Keratinocyte (primary cell): ENCODE measurements around the gene TMEM247. TPM values are rescaled to one million over a fixed set of nuclear protein-coding genes. Genes with fewer than 3 reads are reported as not detected.

Experiments used
- DNase-seq: peaks from one replicate; pipeline ENCODE4 v3.0.0-alpha.2; 2011; ENCODE audit warnings: low read depth, missing footprints, low spot score
- FAIRE-seq: peaks from 2 replicates; lab custom pipeline; 2011; peaks lifted over from hg19 to GRCh38; lab: Jason Lieb, UNC
- H2AFZ ChIP-seq: 2 replicates; pipeline ENCODE4 v1.6.0; 2012; ENCODE audit warnings: low read length, control low read depth, inconsistent platforms; ENCODE audit not compliant: control insufficient read depth
- H3K27ac ChIP-seq: 2 replicates; pipeline ENCODE4 v1.5.1; 2011; ENCODE audit warnings: low read length; ENCODE audit not compliant: control insufficient read depth, insufficient read depth
- H3K27me3 ChIP-seq: 3 replicates; pipeline ENCODE4 v1.6.0; 2011; ENCODE audit warnings: low read length; ENCODE audit not compliant: control insufficient read depth, insufficient read depth; ENCODE audit errors: extremely low read depth
- H3K36me3 ChIP-seq, 2 experiments: 2 replicates in 1 of 2; 3 replicates in 1 of 2; pipeline ENCODE4 v1.5.1; 2011; ENCODE audit warnings: low read length in 2 of 2, mild to moderate bottlenecking in 1 of 2; ENCODE audit not compliant: control insufficient read depth in 2 of 2, insufficient read depth in 2 of 2; ENCODE audit errors: extremely low read depth in 1 of 2
- H3K4me1 ChIP-seq: 3 replicates; pipeline ENCODE4 v1.5.1; 2011; ENCODE audit warnings: low read length; ENCODE audit not compliant: control insufficient read depth, insufficient read depth; ENCODE audit errors: extremely low read depth
- H3K4me2 ChIP-seq: 3 replicates; pipeline ENCODE4 v1.6.0; 2011; ENCODE audit warnings: low read depth, low read length; ENCODE audit not compliant: control insufficient read depth, insufficient read depth; ENCODE audit errors: extremely low read depth
- H3K4me3 ChIP-seq, 3 experiments: fragments of 200-600 bp in 1 of 3; sonication (generic) in 1 of 3; 2 replicates in 2 of 3; 3 replicates in 1 of 3; pipeline ENCODE4 v1.5.1; 2011 to 2016; ENCODE audit warnings: low read length in 3 of 3, mild to moderate bottlenecking in 3 of 3, control low read depth in 2 of 3, inconsistent platforms in 1 of 3, low read depth in 1 of 3, mixed read lengths in 1 of 3, mixed run types in 1 of 3, moderate library complexity in 1 of 3; ENCODE audit not compliant: control insufficient read depth in 2 of 3, insufficient read depth in 2 of 3; ENCODE audit errors: extremely low read depth in 1 of 3
- H3K79me2 ChIP-seq: 2 replicates; pipeline ENCODE4 v1.6.0; 2012; ENCODE audit warnings: low read length; ENCODE audit not compliant: control insufficient read depth, insufficient read depth
- H3K9ac ChIP-seq: 3 replicates; pipeline ENCODE4 v1.6.0; 2011; ENCODE audit warnings: low read length; ENCODE audit not compliant: control insufficient read depth, insufficient read depth; ENCODE audit errors: extremely low read depth
- H3K9me1 ChIP-seq: 3 replicates; pipeline ENCODE4 v1.6.0; 2011; ENCODE audit warnings: low read length; ENCODE audit not compliant: control insufficient read depth, insufficient read depth; ENCODE audit errors: extremely low read depth
- H3K9me3 ChIP-seq: 2 replicates; pipeline ENCODE4 v1.5.1; 2012; ENCODE audit warnings: low read depth, low read length; ENCODE audit not compliant: control insufficient read depth
- H4K20me1 ChIP-seq: 3 replicates; pipeline ENCODE4 v1.6.0; 2011; ENCODE audit warnings: low read length; ENCODE audit not compliant: control insufficient read depth, insufficient read depth; ENCODE audit errors: extremely low read depth
- EZH2 ChIP-seq: IDR thresholded peaks from one replicate; pipeline ENCODE4 v1.6.1; 2012; ENCODE audit warnings: inconsistent platforms, mild to moderate bottlenecking, low read length, moderate library complexity
- dilution Hi-C: fragments of 300-500 bp; cut with MboI; formaldehyde crosslinking; loops from one replicate; pipeline ENCODE4 v1.7.0; 2020; ENCODE audit warnings: low sequenced_read_pairs; ENCODE audit not compliant: extremely low pct_ligation_motif_present
- polyA plus RNA-seq, 5 experiments: library from polyadenylated mRNA; depleted of rRNA in 3 of 5; stranded (reverse) in 3 of 5; stranded (forward) in 1 of 5; unstranded in 1 of 5; fragments of >200 nt; gene quantifications; 1 replicate in 1 of 5; 2 replicates in 3 of 5; 3 replicates in 1 of 5; pipeline versions ENCODE4 v1.2.1 to v1.2.3, GENCODE V29; 2011 to 2012; ENCODE audit warnings: missing spikeins in 2 of 5, low read depth in 1 of 5, low replicate concordance in 1 of 5
- TF ChIP-seq, protein P1 (sequence below), 3 experiments: IDR thresholded peaks in 1 of 3; conservative IDR thresholded peaks in 1 of 3; optimal IDR thresholded peaks in 1 of 3; 2 replicates in 2 of 3; 3 replicates in 1 of 3; pipeline versions ENCODE3 to v1.5.1; 2011; ENCODE audit warnings: low read length in 3 of 3, mild to moderate bottlenecking in 3 of 3, moderate library complexity in 2 of 3, control low read depth in 1 of 3, inconsistent platforms in 1 of 3; ENCODE audit not compliant: insufficient read depth in 2 of 3; ENCODE audit errors: extremely low read depth in 1 of 3

The TMEM247 gene
- polyA plus RNA-seq, 1 donor (not counting 4 experiments of a cell fraction or from before 2014, with no cell fraction given): not detected

DNA sequence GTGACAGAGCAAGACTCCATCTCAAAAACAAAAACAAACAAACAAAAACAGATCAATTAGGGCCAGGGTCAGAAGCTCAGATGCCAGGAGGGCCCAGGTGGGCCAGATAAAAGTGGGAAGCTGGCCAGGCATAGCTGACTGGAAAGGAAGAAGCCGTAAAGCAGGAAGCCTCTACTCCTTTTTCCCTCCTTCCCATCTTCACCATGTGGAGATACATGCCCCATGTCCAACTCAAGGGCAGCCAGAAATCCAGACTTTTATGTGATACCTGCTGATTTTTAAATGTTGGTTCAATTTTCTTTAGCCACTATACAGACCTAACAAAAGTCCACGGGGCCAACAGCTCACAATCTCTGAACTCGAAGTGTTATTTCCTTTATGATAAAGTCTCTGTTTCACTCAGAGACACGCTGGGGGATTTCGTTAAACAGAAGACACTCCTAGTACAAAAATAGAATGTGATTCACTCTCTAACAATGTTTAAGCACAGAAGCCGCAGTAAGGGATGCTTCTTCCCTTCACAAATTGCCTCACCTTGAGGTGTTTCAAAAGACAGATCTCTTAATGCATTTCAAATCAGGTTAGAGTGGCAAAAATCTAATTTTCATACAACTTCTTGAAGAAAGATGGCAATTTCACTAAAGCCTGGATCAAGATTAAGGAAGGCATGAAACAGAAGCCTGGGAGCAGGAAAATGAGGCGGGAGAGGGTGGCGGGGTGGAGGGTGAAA, 14.0 kb downstream of the TMEM247 start:
- H3K27me3 ChIP-seq: peaks cover 12% of the 10 kb centered on the region
- TF ChIP-seq, protein P1, sequence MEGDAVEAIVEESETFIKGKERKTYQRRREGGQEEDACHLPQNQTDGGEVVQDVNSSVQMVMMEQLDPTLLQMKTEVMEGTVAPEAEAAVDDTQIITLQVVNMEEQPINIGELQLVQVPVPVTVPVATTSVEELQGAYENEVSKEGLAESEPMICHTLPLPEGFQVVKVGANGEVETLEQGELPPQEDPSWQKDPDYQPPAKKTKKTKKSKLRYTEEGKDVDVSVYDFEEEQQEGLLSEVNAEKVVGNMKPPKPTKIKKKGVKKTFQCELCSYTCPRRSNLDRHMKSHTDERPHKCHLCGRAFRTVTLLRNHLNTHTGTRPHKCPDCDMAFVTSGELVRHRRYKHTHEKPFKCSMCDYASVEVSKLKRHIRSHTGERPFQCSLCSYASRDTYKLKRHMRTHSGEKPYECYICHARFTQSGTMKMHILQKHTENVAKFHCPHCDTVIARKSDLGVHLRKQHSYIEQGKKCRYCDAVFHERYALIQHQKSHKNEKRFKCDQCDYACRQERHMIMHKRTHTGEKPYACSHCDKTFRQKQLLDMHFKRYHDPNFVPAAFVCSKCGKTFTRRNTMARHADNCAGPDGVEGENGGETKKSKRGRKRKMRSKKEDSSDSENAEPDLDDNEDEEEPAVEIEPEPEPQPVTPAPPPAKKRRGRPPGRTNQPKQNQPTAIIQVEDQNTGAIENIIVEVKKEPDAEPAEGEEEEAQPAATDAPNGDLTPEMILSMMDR (optimal IDR thresholded peaks at IDR 0.05 in 1 of 3, IDR thresholded peaks at IDR 0.05 in 1 of 3, conservative IDR thresholded peaks at IDR 0.05 in 1 of 3; ENCODE audit: extremely low read depth in 1 of 3, insufficient read depth in 2 of 3, low read length in 3 of 3): no peak
- H3K9me1 ChIP-seq: no peaks in the 10 kb centered on the region
- DNase-seq (no peak), FAIRE-seq (peak; percentile 66)
- peak overlapping the region in 1 of 3 experiments; percentile 11 for H3K4me3 ChIP-seq
- H3K9ac ChIP-seq: peak overlapping the region; percentile 43
- H2AFZ ChIP-seq: peak overlapping the region; percentile 46
- peaks cover 16% of the 10 kb centered on the region for H3K4me1 ChIP-seq
- no peaks in the 10 kb centered on the region for H4K20me1 ChIP-seq
- no peaks in the 10 kb centered on the region for H3K79me2 ChIP-seq
- H3K36me3 ChIP-seq: no peaks in the 10 kb centered on the region
- peak overlapping the region; percentile 77 for H3K4me2 ChIP-seq
- no peaks in the 10 kb centered on the region for H3K9me3 ChIP-seq
- dilution Hi-C loops: no loop called here
- peak overlapping the region; percentile 16 for H3K27ac ChIP-seq

DNA sequence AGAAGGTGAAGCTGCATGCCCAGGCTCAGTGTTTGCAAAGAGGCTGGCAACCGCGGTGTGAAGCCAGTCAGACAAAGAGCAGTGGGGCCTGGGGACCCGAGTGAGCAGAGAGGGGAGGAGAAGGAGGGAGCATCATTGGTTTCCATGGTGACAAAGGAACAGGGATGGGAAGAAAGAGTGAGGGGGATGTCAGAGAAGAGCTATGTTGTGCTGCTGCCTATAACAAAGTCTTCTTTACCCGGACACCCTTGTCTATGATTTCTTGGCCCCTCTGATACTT, 14.5 kb downstream of the TMEM247 start:
- TF ChIP-seq, protein P1 (optimal IDR thresholded peaks at IDR 0.05 in 1 of 3, IDR thresholded peaks at IDR 0.05 in 1 of 3, conservative IDR thresholded peaks at IDR 0.05 in 1 of 3; ENCODE audit: extremely low read depth in 1 of 3, insufficient read depth in 2 of 3, low read length in 3 of 3): no peak
- no peak for TF ChIP-seq EZH2
- peak overlapping the region; percentile 77 for H3K4me2 ChIP-seq

More for the DNA sequence above, 14.5 kb downstream of the TMEM247 start:
- H3K79me2 ChIP-seq: no peaks in the 10 kb centered on the region
- no peak overlapping the region for H3K9ac ChIP-seq
- no peak for DNase-seq
- H3K27me3 ChIP-seq: peaks cover 12% of the 10 kb centered on the region
- peak overlapping the region in 1 of 3 experiments; percentile 11 for H3K4me3 ChIP-seq
- H4K20me1 ChIP-seq: no peaks in the 10 kb centered on the region
- H3K9me3 ChIP-seq: no peaks in the 10 kb centered on the region
- H3K9me1 ChIP-seq: no peaks in the 10 kb centered on the region
- no peaks in the 10 kb centered on the region for H3K36me3 ChIP-seq
- H3K27ac ChIP-seq: no peak overlapping the region
- no peak overlapping the region for H2AFZ ChIP-seq
- no peak for FAIRE-seq
- dilution Hi-C loops: no loop called here
- peaks cover 16% of the 10 kb centered on the region for H3K4me1 ChIP-seq
